ENCODE results near the gene CDH24. TPM values are rescaled to one million over a fixed set of nuclear protein-coding genes. Genes with fewer than 3 reads are reported as not detected.

Gene CDH24
- total RNA-seq, 6 experiments from 2014 or later = 0.26 to 0.74 (median 0.54) TPM

- H3K9me3 ChIP-seq = no peaks in the 10 kb centered on the region
- DNase-seq (no peak), ATAC-seq (no peak)
- H3K4me1 ChIP-seq = peaks cover 0 to 10% (median 5%) of the 10 kb centered on the region in 4 donors
- intact Hi-C loops (cut with DNase I) = no loop called here
- H3K4me3 ChIP-seq = peak overlapping the region; percentile 55 to 74 (median 63)
- no peaks in the 10 kb centered on the region for H3K27me3 ChIP-seq
- TF ChIP-seq POLR2A (IDR thresholded peaks at IDR 0.05) = no peak
- TF ChIP-seq, protein P1, sequence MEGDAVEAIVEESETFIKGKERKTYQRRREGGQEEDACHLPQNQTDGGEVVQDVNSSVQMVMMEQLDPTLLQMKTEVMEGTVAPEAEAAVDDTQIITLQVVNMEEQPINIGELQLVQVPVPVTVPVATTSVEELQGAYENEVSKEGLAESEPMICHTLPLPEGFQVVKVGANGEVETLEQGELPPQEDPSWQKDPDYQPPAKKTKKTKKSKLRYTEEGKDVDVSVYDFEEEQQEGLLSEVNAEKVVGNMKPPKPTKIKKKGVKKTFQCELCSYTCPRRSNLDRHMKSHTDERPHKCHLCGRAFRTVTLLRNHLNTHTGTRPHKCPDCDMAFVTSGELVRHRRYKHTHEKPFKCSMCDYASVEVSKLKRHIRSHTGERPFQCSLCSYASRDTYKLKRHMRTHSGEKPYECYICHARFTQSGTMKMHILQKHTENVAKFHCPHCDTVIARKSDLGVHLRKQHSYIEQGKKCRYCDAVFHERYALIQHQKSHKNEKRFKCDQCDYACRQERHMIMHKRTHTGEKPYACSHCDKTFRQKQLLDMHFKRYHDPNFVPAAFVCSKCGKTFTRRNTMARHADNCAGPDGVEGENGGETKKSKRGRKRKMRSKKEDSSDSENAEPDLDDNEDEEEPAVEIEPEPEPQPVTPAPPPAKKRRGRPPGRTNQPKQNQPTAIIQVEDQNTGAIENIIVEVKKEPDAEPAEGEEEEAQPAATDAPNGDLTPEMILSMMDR (IDR thresholded peaks at IDR 0.05) = no peak
- peak overlapping the region; percentile 37 to 67 (median 63) for H3K27ac ChIP-seq
- peaks cover 6 to 61% (median 24%) of the 10 kb centered on the region in 4 donors for H3K36me3 ChIP-seq
- 9% methylated on average over 10 of the region's 10 CpGs for WGBS (ENCODE audit: insufficient coverage, low coverage, low lambda C conversion rate, missing lambda C conversion rate)
These were observed 13.2 kb upstream of the CDH24 start for GRCh38 chr14:23070262-23071129.

DNA sequence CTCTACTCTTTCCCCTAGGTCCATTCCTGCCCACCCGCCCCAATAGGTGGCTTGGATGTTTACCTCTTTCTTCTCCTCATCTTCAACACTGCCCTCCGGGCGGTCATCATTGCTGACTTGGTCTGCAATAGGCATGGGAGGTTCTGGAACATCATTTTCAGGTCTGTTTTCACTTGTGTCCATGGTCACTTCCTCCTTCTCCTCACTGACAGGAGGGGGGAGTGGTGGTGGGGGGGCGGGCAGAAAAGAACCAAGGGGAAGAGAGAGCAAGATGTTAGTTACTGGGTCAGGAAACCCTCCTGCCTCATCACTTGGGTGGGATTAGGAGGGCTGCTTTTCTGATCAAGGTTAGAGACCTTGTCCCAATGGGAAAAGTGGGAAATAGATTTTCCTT is 12.1 kb upstream of the CDH24 start:
- Histone ChIP-seq H3K4me1 (peaks cover 0 to 10% (median 5%) of the 10 kb centered on the region in 4 donors), H3K27me3 (no peaks in the 10 kb centered on the region), H3K9me3 (no peaks in the 10 kb centered on the region), H3K27ac (no peak overlapping the region), H3K4me3 (no peak overlapping the region), H3K36me3 (peaks cover 6 to 60% (median 29%) of the 10 kb centered on the region in 4 donors)
- intact Hi-C loops (cut with DNase I) = no loop called here
- TF ChIP-seq POLR2A (IDR thresholded peaks at IDR 0.05) = no peak
- TF ChIP-seq, protein P1 (IDR thresholded peaks at IDR 0.05) = no peak
- WGBS (ENCODE audit: insufficient coverage, low coverage, low lambda C conversion rate, missing lambda C conversion rate) = 58% methylated on average over 4 of the region's 4 CpGs
- ATAC-seq = no peak
- DNase-seq = no peak

GRCh38 chr14:23068789-23069412 is 11.6 kb upstream of the CDH24 start:
- peak; percentile 80 to 87 (median 83) for ATAC-seq
- TF ChIP-seq, protein P1 (IDR thresholded peaks at IDR 0.05) = peak; percentile 96 to 99 (median 98)
- TF ChIP-seq POLR2A (IDR thresholded peaks at IDR 0.05) = no peak
- peak in 2 of 3 donors; percentile 57 to 79 for DNase-seq
- intact Hi-C loops (cut with DNase I) = no loop called here
- Histone ChIP-seq H3K4me1 (peaks cover 0 to 10% (median 5%) of the 10 kb centered on the region in 4 donors), H3K27me3 (no peaks in the 10 kb centered on the region), H3K9me3 (no peaks in the 10 kb centered on the region), H3K27ac (no peak overlapping the region), H3K4me3 (no peak overlapping the region), H3K36me3 (peaks cover 6 to 62% (median 33%) of the 10 kb centered on the region in 4 donors)
- 20% methylated on average over 7 of the region's 8 CpGs for WGBS (ENCODE audit: insufficient coverage, low coverage, low lambda C conversion rate, missing lambda C conversion rate)

- Histone ChIP-seq H3K9me3 (no peaks in the 10 kb centered on the region), H3K27ac (no peak overlapping the region), H3K4me3 (no peak overlapping the region), H3K4me1 (peaks cover 0 to 10% (median 5%) of the 10 kb centered on the region in 4 donors), H3K36me3 (peaks cover 13 to 62% (median 39%) of the 10 kb centered on the region in 4 donors), H3K27me3 (no peaks in the 10 kb centered on the region)
- intact Hi-C loops (cut with DNase I) = no loop called here
- TF ChIP-seq, protein P1 (IDR thresholded peaks at IDR 0.05) = no peak
- TF ChIP-seq POLR2A (IDR thresholded peaks at IDR 0.05) = no peak
- WGBS (ENCODE audit: insufficient coverage, low coverage, low lambda C conversion rate, missing lambda C conversion rate) = 70% methylated on average over 9 of the region's 14 CpGs
- ATAC-seq (no peak), DNase-seq (no peak)
These were observed 10.8 kb upstream of the CDH24 start for GRCh38 chr14:23067847-23068788.

Measured in right lobe of liver (tissue), 6 donors.